NCI-H2029 (cell line): ENCODE measurements around the gene OR8B12.
"Not testable (repeated sequence)": the region's sequence is repeated elsewhere in the genome, so short reads cannot be mapped to it uniquely, and the experiment has no call there.

Experiments used
- DNase-seq: peaks from one replicate; lab custom pipeline; 2025; lab: John Stamatoyannopoulos, UW

OR8B12 gene

DNA sequence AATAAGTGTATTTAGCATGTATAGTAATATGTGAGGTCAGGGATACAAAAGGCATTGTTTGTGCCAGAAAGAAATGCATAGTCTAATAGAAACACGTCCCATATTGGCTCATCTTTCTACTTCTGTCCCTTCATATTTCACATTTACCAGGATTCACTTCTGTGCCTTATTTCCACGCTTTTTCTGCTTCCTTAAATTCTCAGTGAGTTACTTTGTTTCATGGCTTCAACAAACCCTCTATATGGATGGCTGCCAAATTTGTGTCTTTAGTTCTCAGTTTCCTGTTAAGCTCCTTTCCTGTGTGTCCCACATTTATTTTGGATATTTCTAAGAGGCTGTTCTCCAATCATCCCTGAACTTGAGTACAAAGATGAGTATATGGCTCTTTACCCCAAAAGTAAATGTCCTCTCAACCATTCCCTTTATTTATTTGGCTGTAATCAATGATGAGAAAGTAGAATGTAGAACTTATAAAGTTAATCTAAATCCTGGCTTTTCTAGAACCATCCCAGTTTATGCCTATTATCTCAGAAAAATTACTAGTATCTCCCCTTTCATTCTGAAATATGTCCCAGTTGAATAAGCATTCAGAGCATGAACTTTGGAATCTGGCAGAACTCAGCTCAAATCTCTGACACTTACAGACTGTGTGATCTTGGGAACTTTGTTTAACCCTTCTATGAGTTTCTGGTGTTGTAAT is 23.5 kb downstream of the OR8B12 start:
- DNase-seq = no peak

DNA sequence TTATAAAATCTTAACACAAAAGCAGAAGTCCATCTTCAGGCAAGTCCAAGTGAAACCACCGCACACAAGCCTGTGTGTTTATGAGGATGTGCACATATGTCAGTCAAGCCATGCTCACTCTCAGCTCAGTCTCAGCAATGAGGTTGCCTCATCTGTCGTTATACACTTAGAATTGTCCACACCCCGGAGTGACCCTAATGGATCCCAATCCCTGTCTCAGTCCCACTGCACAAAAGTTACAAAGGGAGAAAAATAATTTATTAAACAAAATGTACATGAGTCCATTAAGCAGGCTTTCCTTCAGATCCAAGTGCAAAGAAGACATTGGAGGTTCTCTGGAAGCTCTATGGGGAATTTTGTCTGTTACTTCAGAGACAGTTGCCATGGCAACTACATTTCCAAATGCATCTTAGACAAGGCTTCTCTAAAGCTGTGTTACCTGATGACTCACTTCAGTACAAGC is 24.4 kb downstream of the OR8B12 start:
- no peak for DNase-seq

DNA sequence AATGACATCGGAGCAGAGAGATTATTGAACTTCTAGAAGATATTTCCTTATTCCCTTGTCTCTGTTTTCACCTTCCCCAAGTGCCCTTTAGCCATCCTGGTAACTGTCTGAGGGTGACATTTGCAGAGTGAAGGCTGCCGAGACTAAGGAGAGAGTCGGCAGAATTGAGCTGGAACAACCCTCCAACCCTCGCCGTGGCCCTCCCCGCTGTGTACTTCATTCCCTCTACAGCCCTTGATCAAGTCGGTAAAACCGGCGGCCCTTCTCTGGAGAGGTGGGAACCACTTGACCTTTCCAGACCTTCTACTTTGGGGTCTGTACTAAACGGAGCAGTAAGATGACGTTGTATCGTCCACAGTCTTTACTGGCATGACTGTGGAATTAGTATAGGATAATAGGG is 26.1 kb downstream of the OR8B12 start:
- no peak for DNase-seq

DNA sequence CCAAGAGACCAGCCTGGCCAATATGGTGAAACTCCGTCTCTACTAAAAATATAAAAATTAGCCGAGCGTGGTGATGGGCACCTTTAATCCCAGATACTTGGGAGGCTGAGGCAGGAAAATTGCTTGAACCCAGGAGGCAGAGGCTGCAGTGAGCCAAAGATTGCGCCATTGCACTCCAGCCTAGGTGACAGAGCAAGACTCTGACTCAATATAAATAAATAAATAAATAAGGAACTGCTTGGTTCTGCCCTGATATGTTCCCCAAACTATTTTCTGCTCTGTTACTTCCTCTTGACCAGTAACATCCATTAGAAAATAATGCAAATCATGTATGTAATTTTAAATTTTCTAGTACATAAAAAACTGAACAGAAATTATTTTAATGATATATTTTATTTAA is 28.8 kb downstream of the OR8B12 start:
- not testable (repeated sequence) for DNase-seq

DNA sequence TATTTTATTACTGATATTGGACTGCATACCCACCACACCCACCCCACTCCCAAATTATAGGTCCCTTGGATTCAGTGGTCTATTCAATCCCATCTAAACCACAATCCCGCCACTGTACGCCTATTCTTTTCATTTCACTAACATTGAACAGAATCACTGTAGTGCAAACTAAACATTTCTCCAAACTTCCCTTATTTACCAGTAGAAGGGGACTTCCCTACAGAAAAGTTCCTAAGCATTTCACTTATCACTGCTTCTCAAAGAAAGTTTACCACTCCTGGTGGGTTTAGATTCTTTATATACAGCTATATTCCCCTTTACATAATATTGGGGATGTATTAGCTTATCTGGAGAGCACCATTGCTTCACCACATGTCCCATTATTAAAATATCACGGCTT is 29.3 kb downstream of the OR8B12 start:
- no peak for DNase-seq

DNA sequence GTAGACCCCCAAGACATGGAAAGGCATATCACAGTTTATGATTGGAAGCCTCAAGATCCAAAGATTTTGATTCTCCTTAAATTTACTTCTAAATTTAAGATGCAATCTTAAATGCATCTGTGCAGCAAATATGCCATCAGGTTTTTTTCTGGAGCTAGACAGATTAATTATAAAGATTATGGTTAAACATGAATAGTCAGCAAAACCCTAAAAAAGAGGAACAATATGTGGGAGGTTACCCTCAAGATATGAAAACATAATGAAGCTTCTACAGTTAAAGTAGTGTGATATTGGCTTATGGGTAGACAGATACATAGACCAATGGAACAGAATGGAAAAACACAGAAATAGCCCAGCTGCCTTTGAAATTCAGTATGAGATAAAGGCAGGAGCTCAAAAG is 31.7 kb downstream of the OR8B12 start:
- DNase-seq = no peak

DNA sequence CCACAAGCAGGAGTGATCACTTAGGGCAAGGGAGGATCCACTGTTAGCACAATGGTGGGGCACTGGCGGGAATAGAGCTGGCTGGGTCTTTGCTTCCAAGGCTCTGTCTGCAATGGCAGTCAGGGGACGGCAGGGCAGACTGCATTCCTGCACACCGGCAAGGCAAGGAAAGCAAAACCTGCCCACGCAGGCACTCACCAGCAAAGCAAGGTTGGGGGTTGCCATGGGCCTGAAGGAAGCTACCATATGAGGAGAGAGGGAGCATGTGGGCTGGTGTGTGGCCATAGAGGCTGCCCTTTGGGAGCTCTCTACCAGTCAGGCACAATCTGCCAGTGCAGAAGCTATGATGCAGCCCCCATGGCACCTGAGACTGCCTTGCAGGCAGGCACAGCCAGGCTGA is 33.2 kb downstream of the OR8B12 start:
- no peak for DNase-seq

DNA sequence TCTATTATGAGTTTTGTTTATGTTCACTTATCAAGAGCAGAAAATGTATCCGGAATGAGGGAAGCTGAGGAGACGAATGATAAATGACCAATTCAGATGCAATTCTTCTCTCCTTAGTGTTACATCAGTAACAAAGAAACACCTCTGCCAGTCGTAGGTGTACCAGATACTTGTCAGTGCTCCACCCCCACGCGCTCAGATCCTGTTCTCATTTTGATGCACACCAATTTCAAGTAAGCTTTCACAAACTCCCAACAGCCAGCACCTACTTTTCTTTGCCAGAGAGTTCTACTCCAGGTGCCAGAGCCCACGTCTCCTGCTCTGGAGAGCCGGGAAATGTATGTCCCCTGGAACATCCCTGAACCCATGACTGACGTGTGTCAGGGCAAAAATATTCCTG is 43.7 kb downstream of the OR8B12 start:
- no peak for DNase-seq

DNA sequence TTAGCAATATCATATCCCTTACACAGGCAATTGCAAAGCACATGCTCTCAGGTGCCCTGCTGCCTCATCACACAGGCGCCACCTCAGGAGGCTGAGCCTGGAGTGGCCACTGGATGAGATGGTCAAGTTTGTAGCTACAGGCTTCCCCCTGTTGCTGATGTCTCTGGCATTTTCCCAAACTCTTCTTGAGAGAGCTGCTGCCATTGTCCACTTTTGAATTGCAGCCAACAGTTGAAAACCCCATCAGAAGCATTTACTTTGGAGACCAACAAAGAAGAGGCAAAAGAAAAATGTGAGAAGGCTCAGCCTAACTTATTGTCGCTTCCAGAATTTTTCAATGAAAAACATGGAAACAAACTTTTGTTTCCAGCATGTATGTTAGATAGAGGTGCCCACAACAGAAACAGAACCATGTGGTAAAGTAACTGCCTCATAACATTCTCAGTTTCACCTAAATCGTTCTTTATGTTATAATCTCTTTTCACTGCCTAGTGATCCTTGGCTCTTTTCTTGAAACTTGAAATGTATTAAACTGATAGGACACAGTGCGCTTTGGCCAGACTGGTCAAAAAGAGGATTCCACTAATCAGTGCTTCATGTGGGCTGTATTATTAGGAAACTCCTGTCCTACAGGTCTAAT is 50.3 kb downstream of the OR8B12 start:
- DNase-seq = no peak
